Measurements from ENCODE around the gene FADS2. TPM values are rescaled to one million over a fixed set of nuclear protein-coding genes. Genes with fewer than 3 reads are reported as not detected.

Gene FADS2
- total RNA-seq, 2 experiments from 2014 or later, result 131 to 134 TPM

- Mint-ChIP-seq H3K9me3 (no peaks in the 10 kb centered on the region), H3K27ac (no peak overlapping the region), H3K27me3 (no peaks in the 10 kb centered on the region), H3K4me3 (no peak overlapping the region), H3K36me3 (ENCODE audit: low read depth) (no peaks in the 10 kb centered on the region), H3K4me1 (ENCODE audit: low read depth) (peaks cover 2% of the 10 kb centered on the region)
- no peak for DNase-seq
- intact Hi-C loops (cut with micrococcal nuclease), result no loop called here
- ATAC-seq, result no peak
- POLR2A ChIA-PET, result interaction anchor here (0.6 kb wide), 1 partner anchor 602 kb away, joined by 3 read pairs; no protein-coding TSS in a partner anchor
- TF ChIP-seq CTCF (IDR thresholded peaks at IDR 0.05), result no peak
- CTCF ChIA-PET, result interaction anchor here (1.0 to 4.3 kb wide), 5 partner anchors 14 to 234 kb away, joined by 3 to 37 read pairs (median 9); no protein-coding TSS in a partner anchor
Observed at GRCh38 chr11:61874377-61874809, 46.3 kb downstream of the FADS2 start.

DNA sequence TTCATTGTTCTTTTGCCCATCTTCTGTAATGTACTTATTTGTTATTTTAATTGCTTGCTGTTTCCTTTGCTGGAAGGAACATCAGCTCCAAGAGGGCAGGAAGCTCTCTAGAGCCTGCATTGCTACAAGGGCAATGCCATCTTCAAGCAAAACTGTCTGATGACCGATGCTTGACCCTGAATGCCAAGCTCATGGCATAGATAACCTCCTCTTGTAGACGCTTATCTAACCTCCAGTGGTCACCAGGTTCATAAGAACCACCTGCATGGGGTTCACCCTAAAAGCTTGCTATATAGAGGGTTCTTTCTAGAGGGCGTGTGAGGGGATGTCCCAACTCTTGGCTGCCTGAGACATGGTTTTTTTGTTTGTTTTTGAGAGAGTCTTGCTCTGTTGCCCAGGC is 46.8 kb downstream of the FADS2 start:
- Mint-ChIP-seq H3K27me3 (no peaks in the 10 kb centered on the region), H3K36me3 (ENCODE audit: low read depth) (no peaks in the 10 kb centered on the region), H3K27ac (no peak overlapping the region), H3K4me3 (no peak overlapping the region), H3K9me3 (no peaks in the 10 kb centered on the region), H3K4me1 (ENCODE audit: low read depth) (peaks cover 2% of the 10 kb centered on the region)
- CTCF ChIA-PET, result interaction anchor here (1.0 to 3.2 kb wide), 4 partner anchors 14 to 207 kb away, joined by 3 to 11 read pairs (median 6); no protein-coding TSS in a partner anchor
- intact Hi-C loops (cut with micrococcal nuclease), result no loop called here
- ATAC-seq, result no peak
- no peak for DNase-seq
- POLR2A ChIA-PET, result no interaction called here
- no peak for TF ChIP-seq CTCF (IDR thresholded peaks at IDR 0.05)

DNA sequence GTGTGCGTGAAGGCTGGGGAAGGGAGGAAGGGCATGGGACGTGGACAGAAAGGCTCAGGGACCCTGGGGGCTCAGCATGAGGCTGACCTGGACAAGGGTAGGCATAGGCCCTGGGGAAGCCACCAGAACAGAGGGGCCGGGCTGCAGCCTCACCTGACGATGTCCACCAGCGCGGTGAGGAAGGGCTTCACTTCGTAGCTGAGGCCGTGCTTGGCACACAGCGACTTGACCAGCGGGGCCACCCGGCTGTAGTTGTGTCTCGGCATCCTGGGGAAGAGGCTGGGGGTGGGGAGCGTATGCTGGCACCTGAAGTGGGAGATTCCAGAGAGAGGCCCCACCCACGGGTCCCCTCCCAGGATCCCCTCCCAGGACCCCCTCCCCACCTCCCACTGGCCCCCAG is 47.6 kb downstream of the FADS2 start:
- H3K4me3 Mint-ChIP-seq, result no peak overlapping the region
- intact Hi-C loops (cut with micrococcal nuclease), result no loop called here
- POLR2A ChIA-PET, result no interaction called here
- no peak for TF ChIP-seq CTCF (IDR thresholded peaks at IDR 0.05)
- no peaks in the 10 kb centered on the region for H3K9me3 Mint-ChIP-seq
- CTCF ChIA-PET, result interaction anchor here (1.9 to 3.2 kb wide), 2 partner anchors 23 to 72 kb away, joined by 9 to 11 read pairs; no protein-coding TSS in a partner anchor
- H3K36me3 Mint-ChIP-seq (ENCODE audit: low read depth), result no peaks in the 10 kb centered on the region
- no peak overlapping the region for H3K27ac Mint-ChIP-seq
- ATAC-seq (no peak), DNase-seq (no peak)
- H3K4me1 Mint-ChIP-seq (ENCODE audit: low read depth), result peaks cover 2% of the 10 kb centered on the region
- no peaks in the 10 kb centered on the region for H3K27me3 Mint-ChIP-seq

- Mint-ChIP-seq H3K9me3 (no peaks in the 10 kb centered on the region), H3K4me1 (ENCODE audit: low read depth) (no peaks in the 10 kb centered on the region), H3K27me3 (no peaks in the 10 kb centered on the region), H3K4me3 (no peak overlapping the region), H3K36me3 (ENCODE audit: low read depth) (no peaks in the 10 kb centered on the region), H3K27ac (no peak overlapping the region)
- DNase-seq, result no peak
- intact Hi-C loops (cut with micrococcal nuclease), result no loop called here
- ChIA-PET CTCF (interaction anchor here (2.2 to 5.8 kb wide), 4 partner anchors 9 to 228 kb away, joined by 7 to 50 read pairs (median 16); no protein-coding TSS in a partner anchor), POLR2A (no interaction called here)
- ATAC-seq, result no peak
- TF ChIP-seq CTCF (IDR thresholded peaks at IDR 0.05), result no peak
Observed at GRCh38 chr11:61879152-61879551, 51.1 kb downstream of the FADS2 start.

GRCh38 chr11:61880031-61880430 is 51.9 kb downstream of the FADS2 start:
- ATAC-seq, result no peak
- POLR2A ChIA-PET, result no interaction called here
- intact Hi-C loops (cut with micrococcal nuclease), result no loop called here
- Mint-ChIP-seq H3K9me3 (no peaks in the 10 kb centered on the region), H3K4me1 (ENCODE audit: low read depth) (no peaks in the 10 kb centered on the region), H3K4me3 (no peak overlapping the region), H3K27me3 (no peaks in the 10 kb centered on the region), H3K27ac (no peak overlapping the region), H3K36me3 (ENCODE audit: low read depth) (no peaks in the 10 kb centered on the region)
- no peak for DNase-seq
- TF ChIP-seq CTCF (IDR thresholded peaks at IDR 0.05), result no peak
- CTCF ChIA-PET, result interaction anchor here (1.7 to 5.8 kb wide), 5 partner anchors 10 to 227 kb away, joined by 4 to 50 read pairs (median 10); no protein-coding TSS in a partner anchor

Data from activated CD8-positive, alpha-beta T cell treated with anti-CD3 and anti-CD28 coated beads for 36 hours (primary cell).